Heart left ventricle (tissue), 16 donors: Measurements from ENCODE around the gene SCAMP4. TPM values are rescaled to one million over a fixed set of nuclear protein-coding genes. Genes with fewer than 3 reads are reported as not detected.

ENCODE experiments used
- ATAC-seq, 4 donors: fragments of 200-7000 bp; cut with Tn5 transposase; one replicate each; pipeline ENCODE4 v1.9.1; 2020 to 2022; ENCODE audit warnings: moderate library complexity in 4 of 4, mild to moderate bottlenecking in 3 of 4, moderate number of reproducible peaks in 1 of 4
- DNase-seq, 5 donors: peaks; one replicate each; pipeline ENCODE4 v3.0.0-alpha.2; 2020
- H3K27ac ChIP-seq, 12 donors: fragments of 200-600 bp; sonication (generic) in 4 of 12; one replicate each; pipeline versions ENCODE4 v1.5.0 to v1.8.0; 2016 to 2022; ENCODE audit warnings: mild to moderate bottlenecking in 2 of 12
- H3K27me3 ChIP-seq, 9 donors: fragments of 200-600 bp; sonication (generic) in 2 of 9; one replicate each; pipeline versions ENCODE4 v1.5.1 to v1.8.0; 2016 to 2022; ENCODE audit warnings: mild to moderate bottlenecking in 3 of 9
- H3K36me3 ChIP-seq, 9 donors: fragments of 200-600 bp; sonication (generic) in 2 of 9; one replicate each; pipeline versions ENCODE4 v1.5.0 to v1.8.0; 2018 to 2022; ENCODE audit warnings: mild to moderate bottlenecking in 2 of 9
- H3K4me1 ChIP-seq, 12 donors: fragments of 200-600 bp; sonication (generic) in 4 of 12; one replicate each; pipeline versions ENCODE4 v1.5.0 to v1.8.0; 2016 to 2022; ENCODE audit warnings: mild to moderate bottlenecking in 3 of 12
- H3K4me3 ChIP-seq, 12 donors: fragments of 200-600 bp; sonication (generic) in 4 of 12; one replicate each; pipeline versions ENCODE4 v1.5.0 to v1.8.0; 2017 to 2022; ENCODE audit warnings: mild to moderate bottlenecking in 9 of 12, moderate library complexity in 4 of 12
- H3K9me3 ChIP-seq, 12 donors: fragments of 200-600 bp; sonication (generic) in 4 of 12; one replicate each; pipeline versions ENCODE4 v1.5.0 to v1.8.0; 2016 to 2022; ENCODE audit warnings: mild to moderate bottlenecking in 1 of 12
- CTCF ChIP-seq, 12 donors: fragments of 200-600 bp; sonication (generic) in 4 of 12; IDR thresholded peaks; one replicate each; pipeline versions ENCODE4 v1.5.0 to v1.8.0; 2018 to 2022; ENCODE audit warnings: antibody characterized with exemption in 12 of 12, mild to moderate bottlenecking in 5 of 12
- POLR2A ChIP-seq, 2 donors: fragments of 450-650 bp; IDR thresholded peaks; one replicate each; pipeline ENCODE4 v1.6.1; 2017; ENCODE audit warnings: antibody characterized with exemption in 2 of 2, mild to moderate bottlenecking in 2 of 2, moderate library complexity in 2 of 2
- WGBS, 4 donors: extraction: QIAGEN DNeasy Blood & Tissue Kit in 2 of 4; methylation state at CpG; one replicate each; pipeline versions ENCODE4 v1.1.5 to v1.1.7; 2013 to 2018; 5-methylcytosine and 5-hydroxymethylcytosine counted together
- intact Hi-C, 10 donors: fragments of 100-400 bp; cut with DNase I; formaldehyde crosslinking; loops; one replicate each; pipeline versions ENCODE4 v1.11.1 to v1.14.2; 2022
- polyA plus RNA-seq, 2 donors: library from polyadenylated mRNA; stranded (reverse); fragments of 200-250 nt; gene quantifications; one replicate each; pipeline ENCODE4 v1.2.3, GENCODE V29; 2013
- total RNA-seq, 9 donors: library from RNA; depleted of rRNA in 2 of 9; stranded (reverse); fragments of >200 nt in 2 of 9; fragmentation: NEBNext Ultra II Directional in 3 of 9; extraction: Animal tissue kit (Norgen Biotek cat#: 25700) in 3 of 9; gene quantifications; one replicate each; pipeline versions ENCODE4 v1.1.0 to v1.2.4, GENCODE V29; 2016 to 2023
- donor health status: ischemic (EF 13 %, LVEDD 7.1; RV severe dilation, severe dysfunction).
- donor health status: healthy with polysubstance abuse.
- donor health status: DM: no; HTN: yes; CAD: no.
- donor health status: DM: no; HTN: no; CAD: no.
- donor health status: ischemic (EF 25% LVEDD 6.9; RV normal size, moderate dysfunction).
- donor health status: ischemic (EF 25% LVEDD 5.7; RV mildly dilated, moderate dysfunction).
- donor health status: healthy.
- donor health status: DM: yes; HTN: yes; CAD: no.
- donor health status: ischemic (EF 35%, LVEDD 5.7; RV mildly dilated, moderate dysfunction).
- donor health status: nonischemic (EF 11% LVEDD 7.7; RV severe dilation, severe dysfunction).
- donor health status: DM: yes; HTN: yes; CAD: no.
- donor health status: PGD.
- donor health status: ischemic (EF 29% LVEDD 5.4; RV normal size, mild dysfunction).
- donor health status: nonischemic (EF 23%, LVEDD 6.1; RV moderate dilation, normal function).

SCAMP4 gene
- total and polyA plus RNA-seq, 11 donors: 13.5 to 38.8 (median 19.1) TPM

GRCh38 chr19:1942934-1943555, 37.8 kb downstream of the SCAMP4 start:
- intact Hi-C loops: no loop called here
- no peak for TF ChIP-seq CTCF (IDR thresholded peaks at IDR 0.05)
- no peak for TF ChIP-seq POLR2A (IDR thresholded peaks at IDR 0.05)
- Histone ChIP-seq H3K9me3 (no peaks in the 10 kb centered on the region), H3K4me1 (peaks cover 3 to 58% (median 27%) of the 10 kb centered on the region in 12 donors), H3K4me3 (peak overlapping the region; percentile 27 to 96 (median 77)), H3K27me3 (no peaks in the 10 kb centered on the region), H3K36me3 (no peaks in the 10 kb centered on the region), H3K27ac (peak overlapping the region in 11 of 12 donors; percentile 75 to 100 (median 92))
- ATAC-seq (no peak), DNase-seq (no peak)
- 37 to 57% (median 40%) methylated on average over 19 to 21 of the region's 21 CpGs for WGBS, 4 donors

- DNase-seq (no peak), ATAC-seq (no peak)
- Histone ChIP-seq H3K27ac (peak overlapping the region in 1 of 12 donors; percentile 93), H3K4me3 (peak overlapping the region in 2 of 12 donors; percentile 79 to 93), H3K4me1 (peaks cover 3 to 60% (median 27%) of the 10 kb centered on the region in 12 donors), H3K9me3 (no peaks in the 10 kb centered on the region), H3K27me3 (no peaks in the 10 kb centered on the region), H3K36me3 (no peaks in the 10 kb centered on the region)
- intact Hi-C loops: no loop called here
- WGBS, 4 donors: 86 to 92% (median 90%) methylated on average over 19 to 22 of the region's 22 CpGs
- no peak for TF ChIP-seq CTCF (IDR thresholded peaks at IDR 0.05)
- no peak for TF ChIP-seq POLR2A (IDR thresholded peaks at IDR 0.05)
Observed at GRCh38 chr19:1943661-1944087, 38.5 kb downstream of the SCAMP4 start.

GRCh38 chr19:1944088-1944915, 39.1 kb downstream of the SCAMP4 start:
- Histone ChIP-seq H3K9me3 (no peaks in the 10 kb centered on the region), H3K27ac (peak overlapping the region in 1 of 12 donors; percentile 93), H3K27me3 (no peaks in the 10 kb centered on the region), H3K4me1 (peaks cover 3 to 64% (median 27%) of the 10 kb centered on the region in 12 donors), H3K4me3 (peak overlapping the region in 1 of 12 donors; percentile 79), H3K36me3 (peaks cover 0 to 4% (median 0%) of the 10 kb centered on the region in 9 donors)
- intact Hi-C loops: no loop called here
- TF ChIP-seq CTCF (IDR thresholded peaks at IDR 0.05) (no peak), POLR2A (IDR thresholded peaks at IDR 0.05) (no peak)
- 84 to 91% (median 87%) methylated on average over 18 to 42 of the region's 42 CpGs for WGBS, 4 donors
- no peak for DNase-seq
- no peak for ATAC-seq

GRCh38 chr19:1944916-1945561, 39.8 kb downstream of the SCAMP4 start:
- WGBS, 4 donors: 90 to 94% (median 93%) methylated on average over 8 to 30 of the region's 30 CpGs
- Histone ChIP-seq H3K4me3 (no peak overlapping the region), H3K27ac (no peak overlapping the region), H3K36me3 (peaks cover 0 to 11% (median 0%) of the 10 kb centered on the region in 9 donors), H3K4me1 (peaks cover 0 to 57% (median 19%) of the 10 kb centered on the region in 12 donors), H3K27me3 (no peaks in the 10 kb centered on the region), H3K9me3 (no peaks in the 10 kb centered on the region)
- no peak for TF ChIP-seq CTCF (IDR thresholded peaks at IDR 0.05)
- no peak for TF ChIP-seq POLR2A (IDR thresholded peaks at IDR 0.05)
- DNase-seq (no peak), ATAC-seq (no peak)
- intact Hi-C loops: no loop called here
